ENCODE data around the gene SLC35G6.

DNA sequence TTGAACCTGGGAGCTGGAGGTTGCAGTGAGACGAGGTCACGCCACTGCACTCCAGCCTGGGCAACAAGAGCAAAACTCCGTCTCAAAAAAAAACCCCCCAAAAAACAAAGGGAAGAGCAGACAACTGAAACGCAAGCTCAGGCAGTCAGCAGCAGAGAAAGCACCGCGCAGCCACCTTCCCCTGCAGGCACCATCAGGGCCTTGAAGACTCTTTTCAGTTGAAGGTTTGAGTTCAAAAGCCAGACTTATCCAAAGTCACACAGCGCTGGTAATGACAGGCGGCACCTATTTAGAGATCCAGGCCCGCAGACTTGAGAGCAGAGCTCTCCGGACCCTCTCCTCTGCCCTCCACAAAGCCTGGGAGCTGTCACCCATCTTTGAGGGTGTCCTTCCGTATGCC is 13.0 kb upstream of the SLC35G6 start:
- TF ChIP-seq CTCF (IDR thresholded peaks at IDR 0.05) (no peak), EZH2phosphoT487 (IDR thresholded peaks at IDR 0.05) (no peak), EZH2 (IDR thresholded peaks at IDR 0.05) (no peak)
